ENCODE results near the gene DMD. TPM values are rescaled to one million over a fixed set of nuclear protein-coding genes. Genes with fewer than 3 reads are reported as not detected.
"Not testable (repeated sequence)": the region's sequence is repeated elsewhere in the genome, so short reads cannot be mapped to it uniquely, and the experiment has no call there.

DMD gene
- polyA plus RNA-seq, 3 donors: 0.23 TPM; not detected in 2

GRCh38 chrX:32530802-32531403 lies 680.4 kb downstream of the DMD start:
- Mint-ChIP-seq H3K4me3 (no peak overlapping the region), H3K27ac (no peak overlapping the region), H3K27me3 (ENCODE audit: low read depth in 3 of 3) (peaks cover 0 to 3% (median 0%) of the 10 kb centered on the region in 3 donors), H3K4me1 (no peaks in the 10 kb centered on the region), H3K36me3 (no peaks in the 10 kb centered on the region), H3K9me3 (no peaks in the 10 kb centered on the region)
- Histone ChIP-seq H2AFZ (ENCODE audit: insufficient read depth, low read depth, low read length, poor library complexity, severe bottlenecking) (no peak overlapping the region), H3K79me2 (ENCODE audit: insufficient read depth, low read length) (no peaks in the 10 kb centered on the region), H4K20me1 (ENCODE audit: insufficient read depth, low read length) (no peaks in the 10 kb centered on the region), H3K27ac (ENCODE audit: low read depth in 1 of 2, low read length in 2 of 2) (no peak overlapping the region), H3K4me1 (ENCODE audit: control insufficient read depth in 1 of 2, insufficient read depth in 2 of 2, low read length in 2 of 2) (no peaks in the 10 kb centered on the region), H3K4me3 (replicated peaks in 1 of 3; ENCODE audit: low read depth in 2 of 3, low read length in 3 of 3) (no peak overlapping the region), H3K36me3 (replicated peaks in 1 of 2; ENCODE audit: control insufficient read depth in 1 of 2, insufficient read depth in 2 of 2, low read length in 2 of 2) (no peaks in the 10 kb centered on the region), H3K27me3 (ENCODE audit: control insufficient read depth in 2 of 2, insufficient read depth in 2 of 2, low read length in 2 of 2) (no peaks in the 10 kb centered on the region), H3K9ac (ENCODE audit: insufficient read depth, low read length, poor library complexity, severe bottlenecking) (no peak overlapping the region), H3K9me3 (replicated peaks in 1 of 2; ENCODE audit: control insufficient read depth in 1 of 2, insufficient read depth in 1 of 2, low read length in 2 of 2) (no peaks in the 10 kb centered on the region), H3K4me2 (replicated peaks; ENCODE audit: extremely low read depth, low read length, poor library complexity, severe bottlenecking) (peak overlapping the region; percentile 37)
- WGBS (ENCODE audit: insufficient coverage): no CpG with 5 or more reads among the region's 3 CpGs
- intact Hi-C loops (cut with micrococcal nuclease): no loop called here
- no peak for DNase-seq
- TF ChIP-seq CTCF (IDR thresholded peaks at IDR 0.05): peak; percentile 28

GRCh38 chrX:32528451-32528850 lies 682.9 kb downstream of the DMD start:
- H3K79me2 ChIP-seq (ENCODE audit: insufficient read depth, low read length); H3K9me3 ChIP-seq (replicated peaks in 1 of 2; ENCODE audit: control insufficient read depth in 1 of 2, insufficient read depth in 1 of 2, low read length in 2 of 2); DNase-seq; H3K36me3 ChIP-seq (replicated peaks in 1 of 2; ENCODE audit: control insufficient read depth in 1 of 2, insufficient read depth in 2 of 2, low read length in 2 of 2); H3K9me3 Mint-ChIP-seq; H2AFZ ChIP-seq (ENCODE audit: insufficient read depth, low read depth, low read length, poor library complexity, severe bottlenecking); H3K4me1 ChIP-seq (ENCODE audit: control insufficient read depth in 1 of 2, insufficient read depth in 2 of 2, low read length in 2 of 2); H3K27me3 ChIP-seq (ENCODE audit: control insufficient read depth in 2 of 2, insufficient read depth in 2 of 2, low read length in 2 of 2); H3K4me1 Mint-ChIP-seq; H3K27ac ChIP-seq (ENCODE audit: low read depth in 1 of 2, low read length in 2 of 2); H3K4me3 ChIP-seq (replicated peaks in 1 of 3; ENCODE audit: low read depth in 2 of 3, low read length in 3 of 3); H3K4me3 Mint-ChIP-seq; H3K27ac Mint-ChIP-seq; H3K4me2 ChIP-seq (replicated peaks; ENCODE audit: extremely low read depth, low read length, poor library complexity, severe bottlenecking); intact Hi-C loops (cut with micrococcal nuclease); H3K36me3 Mint-ChIP-seq; H3K27me3 Mint-ChIP-seq (ENCODE audit: low read depth in 3 of 3); H3K9ac ChIP-seq (ENCODE audit: insufficient read depth, low read length, poor library complexity, severe bottlenecking); H4K20me1 ChIP-seq (ENCODE audit: insufficient read depth, low read length): not testable (repeated sequence)

Data from CD14-positive monocyte (primary cell).